Activated T-cell treated with anti-CD3 and anti-CD28 coated beads, Interleukin-2, amount 50 U/mL, for 4 hours (primary cell): ENCODE data around the gene VIPAS39. TPM values are rescaled to one million over a fixed set of nuclear protein-coding genes. Genes with fewer than 3 reads are reported as not detected.
"Not testable (repeated sequence)": the region's sequence is repeated elsewhere in the genome, so short reads cannot be mapped to it uniquely, and the experiment has no call there.

Experiments
- ATAC-seq, 2 donors: fragments of 200-7000 bp; cut with Tn5 transposase; one replicate each; pipeline ENCODE4 v1.10.0; 2021
- DNase-seq: peaks from one replicate; pipeline ENCODE4 v3.0.0-alpha.2; 2020
- H3K27me3 Mint-ChIP-seq: one replicate; pipeline ENCODE4 v1.8.0; 2021; ENCODE audit warnings: low read depth, mixed read lengths
- H3K36me3 Mint-ChIP-seq: one replicate; pipeline ENCODE4 v1.8.0; 2022; ENCODE audit warnings: mixed read lengths; ENCODE audit not compliant: insufficient read depth
- H3K4me1 Mint-ChIP-seq: one replicate; pipeline ENCODE4 v1.8.0; 2021; ENCODE audit warnings: low read depth, mixed read lengths
- H3K4me3 Mint-ChIP-seq: one replicate; pipeline ENCODE4 v1.8.0; 2021; ENCODE audit warnings: mild to moderate bottlenecking, moderate library complexity, mixed read lengths
- H3K9me3 Mint-ChIP-seq: one replicate; pipeline ENCODE4 v1.8.0; 2021; ENCODE audit warnings: mixed read lengths
- total RNA-seq, 3 donors: library from RNA; stranded (reverse); gene quantifications; one replicate each; pipeline ENCODE4 v1.2.1, GENCODE V29; 2021

The VIPAS39 gene
- total RNA-seq, 3 donors from 2014 or later, result 12.7 to 15.7 (median 13.9) TPM

DNA sequence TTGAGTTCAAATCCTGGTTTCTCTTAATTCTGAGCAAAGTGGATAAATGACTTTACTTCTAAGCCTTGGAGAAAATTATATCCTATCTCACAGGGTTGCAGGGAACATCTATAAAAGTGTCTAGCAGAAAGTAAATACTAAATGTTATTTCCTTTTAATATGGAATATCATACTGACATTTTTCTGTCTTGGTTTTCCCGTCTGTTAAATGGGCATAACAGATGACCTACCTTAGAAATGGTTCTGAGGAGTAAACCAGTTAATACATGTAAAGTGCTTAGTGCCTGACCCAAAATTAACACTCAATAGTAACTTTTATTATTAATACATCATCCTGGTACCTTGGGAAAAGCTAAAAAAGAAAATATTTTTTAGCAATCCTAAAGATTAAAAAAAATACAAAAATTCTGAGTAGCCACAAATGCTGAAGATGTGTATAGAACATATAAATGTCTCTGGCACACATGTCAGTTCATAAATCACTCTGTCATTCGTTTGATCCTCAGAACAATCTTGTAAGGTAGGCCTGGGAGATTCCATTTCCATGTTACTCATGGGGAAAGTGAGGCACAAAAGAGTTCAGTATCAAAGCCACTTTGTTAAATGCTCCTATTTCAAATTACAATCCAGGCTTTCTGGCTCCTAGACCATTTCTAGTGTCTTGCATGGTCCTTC, 1.3 kb downstream of the VIPAS39 start:
- peak overlapping the region; percentile 100 for H3K4me3 Mint-ChIP-seq

DNA sequence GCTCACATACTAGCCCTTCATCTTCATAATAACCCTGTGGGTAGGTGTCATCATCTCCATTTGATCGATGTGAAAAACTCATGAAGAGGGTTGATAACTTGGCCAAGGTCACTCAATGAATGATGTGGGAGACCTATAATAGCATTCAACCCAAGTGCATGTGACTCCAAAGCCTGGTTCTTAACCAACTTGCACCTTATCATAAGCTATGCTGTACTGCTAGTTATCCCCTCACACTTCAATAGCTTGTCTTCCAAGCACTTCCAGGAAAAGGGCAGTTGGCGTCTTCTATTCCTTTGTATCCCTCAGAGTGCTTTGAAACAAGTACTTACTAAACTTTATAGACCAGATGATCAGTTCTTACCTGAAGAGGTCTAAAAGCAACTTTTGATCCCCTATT, 15.2 kb downstream of the VIPAS39 start:
- H3K9me3 Mint-ChIP-seq, result no peaks in the 10 kb centered on the region
- H3K4me3 Mint-ChIP-seq, result no peak overlapping the region
- H3K36me3 Mint-ChIP-seq, result peaks cover 30% of the 10 kb centered on the region

More for the DNA sequence above, 1.3 kb downstream of the VIPAS39 start:
- H3K36me3 Mint-ChIP-seq, result peaks cover 32% of the 10 kb centered on the region
- no peaks in the 10 kb centered on the region for H3K9me3 Mint-ChIP-seq
- H3K4me1 Mint-ChIP-seq, result peaks cover 31% of the 10 kb centered on the region
- DNase-seq (no peak), ATAC-seq (no peak)
- H3K27me3 Mint-ChIP-seq, result no peaks in the 10 kb centered on the region

DNA sequence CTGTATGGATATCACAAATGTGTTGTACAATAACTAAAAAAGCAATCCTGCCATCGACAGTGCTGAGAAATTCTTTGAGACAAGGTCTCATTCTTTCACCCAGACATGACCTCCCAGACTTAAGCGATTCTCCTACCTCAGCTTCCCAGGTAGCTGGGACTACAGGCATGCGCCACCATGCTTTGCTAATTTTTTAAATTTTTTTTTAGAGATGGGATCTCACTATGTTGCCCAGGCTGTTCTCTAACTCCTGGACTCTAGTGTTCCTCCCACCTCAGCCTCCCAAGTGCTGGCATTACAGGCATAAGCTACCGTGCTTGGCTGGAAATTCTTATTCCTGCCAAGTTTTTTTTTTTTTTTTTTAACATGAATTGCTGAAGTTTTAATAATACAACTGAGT, 17.5 kb downstream of the VIPAS39 start:
- ATAC-seq (no peak), DNase-seq (no peak)
- Mint-ChIP-seq H3K4me3 (no peak overlapping the region), H3K27me3 (no peaks in the 10 kb centered on the region), H3K36me3 (peaks cover 38% of the 10 kb centered on the region), H3K4me1 (no peaks in the 10 kb centered on the region), H3K9me3 (no peaks in the 10 kb centered on the region)

More for the DNA sequence above, 15.2 kb downstream of the VIPAS39 start:
- DNase-seq (no peak), ATAC-seq (no peak)
- H3K4me1 Mint-ChIP-seq, result no peaks in the 10 kb centered on the region
- H3K27me3 Mint-ChIP-seq, result no peaks in the 10 kb centered on the region

DNA sequence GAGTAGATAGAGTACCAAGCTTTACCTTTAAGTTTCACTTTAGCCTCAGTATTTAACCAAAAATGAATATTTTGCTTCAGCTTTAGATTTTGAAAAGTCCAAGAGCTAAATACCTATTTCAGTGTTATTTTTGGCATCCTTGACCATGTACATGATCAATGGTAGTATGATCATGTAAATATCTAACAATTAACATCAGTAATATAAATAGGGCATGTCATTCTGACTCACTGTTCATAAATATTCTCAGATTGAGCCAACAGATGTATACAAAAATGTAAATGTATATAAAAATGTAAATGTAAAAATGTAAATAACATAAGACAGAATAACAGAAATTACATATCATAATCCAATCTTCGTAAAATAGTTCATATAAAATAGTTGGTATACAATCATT, 18.8 kb downstream of the VIPAS39 start:
- Mint-ChIP-seq H3K9me3 (no peaks in the 10 kb centered on the region), H3K36me3 (peaks cover 43% of the 10 kb centered on the region), H3K4me1 (no peaks in the 10 kb centered on the region), H3K27me3 (no peaks in the 10 kb centered on the region), H3K4me3 (no peak overlapping the region)
- DNase-seq (no peak), ATAC-seq (no peak)

DNA sequence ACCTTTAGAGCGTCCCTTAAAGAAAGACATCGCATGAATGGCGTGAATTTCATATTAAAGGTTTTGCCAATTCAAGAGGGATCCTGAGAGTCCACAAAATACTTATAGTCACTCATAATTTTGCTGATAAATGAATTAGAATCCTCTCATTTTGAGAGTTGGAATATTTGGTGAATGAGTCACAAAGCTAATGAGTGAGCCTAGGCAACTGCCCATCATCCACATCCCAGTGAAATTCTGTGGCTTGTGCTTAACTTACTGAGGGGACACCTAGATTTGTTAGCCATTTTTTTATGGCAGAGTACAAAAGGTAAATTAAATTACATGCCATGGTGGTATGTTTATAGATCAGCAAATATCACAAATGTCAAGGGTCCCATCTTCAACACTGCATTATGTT, 21.4 kb downstream of the VIPAS39 start:
- DNase-seq (no peak), ATAC-seq (no peak)
- Mint-ChIP-seq H3K4me3 (no peak overlapping the region), H3K4me1 (no peaks in the 10 kb centered on the region), H3K36me3 (peaks cover 32% of the 10 kb centered on the region), H3K9me3 (no peaks in the 10 kb centered on the region), H3K27me3 (no peaks in the 10 kb centered on the region)

DNA sequence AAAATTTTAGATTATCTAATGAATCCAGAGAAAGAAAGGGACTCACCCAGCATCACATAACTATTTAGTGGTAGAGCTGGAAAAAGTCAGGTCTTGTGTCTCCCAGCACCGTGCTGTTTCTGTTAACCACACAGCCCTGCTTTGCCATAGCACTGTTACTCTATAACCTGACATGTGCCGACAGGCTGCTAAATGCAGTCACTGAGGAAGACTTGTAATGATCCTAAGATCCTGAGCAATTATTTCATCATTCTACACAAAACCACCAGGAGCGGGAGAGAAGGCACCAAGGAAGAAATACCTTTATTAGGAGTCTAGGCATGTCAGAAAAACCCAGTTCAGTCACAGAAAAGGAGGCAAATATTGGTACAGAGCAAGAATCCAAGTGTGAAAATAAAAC, 31.0 kb downstream of the VIPAS39 start:
- H3K4me1 Mint-ChIP-seq, result no peaks in the 10 kb centered on the region
- DNase-seq (no peak), ATAC-seq (no peak)
- H3K4me3 Mint-ChIP-seq, result no peak overlapping the region
- H3K27me3 Mint-ChIP-seq, result no peaks in the 10 kb centered on the region
- H3K9me3 Mint-ChIP-seq, result peaks cover 7% of the 10 kb centered on the region
- H3K36me3 Mint-ChIP-seq, result peaks cover 85% of the 10 kb centered on the region

DNA sequence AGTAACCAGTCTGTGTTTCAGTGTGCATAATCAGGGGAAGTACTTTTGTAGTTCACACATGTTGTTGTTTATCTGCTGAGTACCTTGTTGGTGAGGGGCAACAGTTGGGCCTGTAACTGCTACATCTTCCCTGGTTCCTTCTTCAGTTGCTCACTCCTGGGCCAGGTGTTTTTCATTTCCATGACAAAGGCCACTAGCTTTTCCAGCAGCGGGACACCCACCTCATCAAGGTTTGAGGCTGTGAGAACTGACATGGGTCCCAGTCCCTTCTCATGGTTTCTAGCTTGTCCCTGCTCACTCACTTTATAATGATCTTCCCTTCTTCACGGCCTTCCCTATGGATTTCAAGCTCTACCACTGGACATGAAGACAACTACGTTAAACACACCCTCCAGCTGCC, 32.5 kb downstream of the VIPAS39 start:
- Mint-ChIP-seq H3K27me3 (no peaks in the 10 kb centered on the region), H3K9me3 (peaks cover 10% of the 10 kb centered on the region), H3K4me3 (no peak overlapping the region), H3K4me1 (no peaks in the 10 kb centered on the region), H3K36me3 (peaks cover 80% of the 10 kb centered on the region)
- no peak for DNase-seq
- ATAC-seq, result no peak

DNA sequence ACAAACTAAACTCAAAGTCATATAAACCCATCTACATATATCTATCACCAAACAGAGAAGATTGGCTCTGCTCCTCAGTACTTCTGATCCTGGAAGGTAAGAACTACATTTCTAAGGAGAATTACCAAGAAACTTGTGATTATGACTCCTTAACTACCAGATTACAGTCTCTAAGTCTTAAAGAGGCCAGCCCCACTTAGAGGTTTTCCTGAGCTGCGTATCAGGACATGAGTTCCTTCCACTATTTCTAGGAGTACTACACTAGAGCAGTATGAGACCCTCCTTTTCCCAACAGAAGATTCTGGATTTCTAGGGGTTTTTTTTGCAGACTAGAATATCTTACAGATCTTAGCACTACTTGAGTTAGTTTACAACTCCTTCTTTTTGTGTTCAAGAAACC, 34.0 kb downstream of the VIPAS39 start, which contains the start of gene NOXRED1:
Gene NOXRED1, minus strand, starts transcription at position 101 of the 400 bp plus-strand sequence. CDS start 634 bp downstream, outside the sequence.
- H3K9me3 Mint-ChIP-seq, result peaks cover 17% of the 10 kb centered on the region
- no peaks in the 10 kb centered on the region for H3K27me3 Mint-ChIP-seq
- peaks cover 69% of the 10 kb centered on the region for H3K36me3 Mint-ChIP-seq
- ATAC-seq, result no peak
- no peaks in the 10 kb centered on the region for H3K4me1 Mint-ChIP-seq
- no peak within 1 kb of the TSS for H3K4me3 Mint-ChIP-seq
- no peak for DNase-seq

DNA sequence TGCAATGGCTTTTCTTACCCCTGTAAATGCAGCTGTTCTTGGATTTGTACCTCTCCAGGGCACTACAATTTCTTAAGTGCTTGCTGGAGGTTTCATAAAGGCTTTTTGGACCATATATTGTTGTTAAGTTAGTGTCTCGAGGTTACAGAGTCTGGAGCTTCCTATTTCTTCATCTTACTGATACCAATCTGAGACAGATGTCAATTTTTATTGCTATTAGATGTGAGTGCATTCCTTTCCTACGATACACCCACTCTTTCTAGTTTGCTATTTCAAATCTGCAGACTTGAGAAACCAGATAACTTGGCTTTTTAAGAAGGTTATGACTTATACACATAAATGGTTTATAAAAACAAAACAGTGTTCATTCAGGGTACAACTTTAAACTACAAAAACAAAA, 36.2 kb downstream of the VIPAS39 start:
- ATAC-seq (no peak), DNase-seq (no peak)
- Mint-ChIP-seq H3K4me1 (no peaks in the 10 kb centered on the region), H3K9me3 (peaks cover 27% of the 10 kb centered on the region), H3K36me3 (peaks cover 47% of the 10 kb centered on the region), H3K27me3 (no peaks in the 10 kb centered on the region), H3K4me3 (no peak overlapping the region)

DNA sequence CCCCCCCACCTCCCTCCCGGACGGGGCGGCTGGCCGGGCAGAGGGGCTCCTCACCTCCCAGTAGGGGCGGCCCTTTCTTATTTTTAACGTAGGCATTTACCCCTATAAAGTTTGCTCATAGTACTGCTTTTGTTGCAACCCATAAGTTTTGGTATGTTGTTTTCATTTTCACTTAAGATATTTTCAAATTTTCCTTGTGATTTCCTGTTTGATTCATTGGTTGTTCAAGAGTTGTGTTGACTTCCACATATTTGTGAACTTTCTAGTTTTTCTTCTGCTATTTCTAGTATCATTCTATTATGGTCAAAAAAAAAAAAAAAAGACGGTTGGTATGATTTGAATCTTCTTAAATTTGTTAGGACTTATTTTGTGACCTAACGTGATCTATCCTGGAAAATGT, 40.6 kb downstream of the VIPAS39 start:
- ATAC-seq (no peak), DNase-seq (no peak)
- peaks cover 23% of the 10 kb centered on the region for H3K9me3 Mint-ChIP-seq
- no peaks in the 10 kb centered on the region for H3K4me1 Mint-ChIP-seq
- peaks cover 10% of the 10 kb centered on the region for H3K36me3 Mint-ChIP-seq
- no peaks in the 10 kb centered on the region for H3K27me3 Mint-ChIP-seq
- H3K4me3 Mint-ChIP-seq, result no peak overlapping the region

DNA sequence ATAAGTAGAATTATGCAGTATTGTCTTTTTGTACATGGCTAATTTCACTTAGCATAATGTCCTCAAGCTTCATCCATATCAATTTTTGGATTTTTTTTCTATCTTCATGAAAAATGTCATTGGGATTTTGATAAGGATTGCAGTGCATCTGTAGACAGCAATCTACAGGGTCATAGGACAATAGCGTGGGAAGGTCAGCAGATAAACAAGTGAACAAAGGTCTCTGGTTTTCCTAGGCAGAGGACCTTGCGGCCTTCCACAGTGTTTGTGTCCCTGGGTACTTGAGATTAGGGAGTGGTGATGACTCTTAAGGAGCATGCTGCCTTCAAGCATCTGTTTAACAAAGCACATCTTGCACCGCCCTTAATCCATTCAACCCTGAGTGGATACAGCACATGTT, 41.3 kb downstream of the VIPAS39 start:
- not testable (repeated sequence) for ATAC-seq, H3K27me3 Mint-ChIP-seq

DNA sequence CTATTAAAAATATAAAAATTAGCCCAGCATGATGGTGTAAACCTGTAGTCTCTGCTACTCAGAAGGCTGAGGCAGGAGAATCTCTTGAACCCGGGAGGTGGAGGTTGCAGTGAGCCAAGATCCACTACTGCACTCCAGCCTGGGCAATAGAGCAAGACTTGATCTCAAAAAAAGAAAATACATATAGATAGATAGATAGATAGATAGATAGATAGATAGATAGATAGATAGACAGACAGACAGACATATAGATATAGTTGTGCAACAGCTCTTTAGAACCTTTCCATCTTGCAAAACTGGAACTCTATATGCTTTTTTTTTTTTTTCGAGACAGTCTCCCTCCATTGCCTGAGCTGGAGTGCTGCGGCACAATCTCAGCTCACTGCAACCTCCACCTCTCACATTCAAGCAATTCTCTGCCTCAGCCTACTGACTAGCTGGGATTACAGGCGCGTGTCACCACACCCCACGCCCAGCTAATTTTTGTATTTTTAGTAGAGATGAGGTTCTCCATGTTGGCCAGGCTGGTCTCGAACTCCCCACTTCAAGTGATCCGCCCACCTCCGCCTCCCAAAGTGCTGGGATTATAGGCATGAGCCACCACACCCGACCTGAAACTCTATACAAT, 41.9 kb downstream of the VIPAS39 start:
- DNase-seq, H3K36me3 Mint-ChIP-seq, H3K27me3 Mint-ChIP-seq, H3K4me3 Mint-ChIP-seq, ATAC-seq, H3K4me1 Mint-ChIP-seq: not testable (repeated sequence)
- peaks cover 21% of the 10 kb centered on the region for H3K9me3 Mint-ChIP-seq

More for the DNA sequence above, 41.3 kb downstream of the VIPAS39 start:
- H3K4me3 Mint-ChIP-seq, DNase-seq, H3K36me3 Mint-ChIP-seq, H3K4me1 Mint-ChIP-seq: not testable (repeated sequence)
- H3K9me3 Mint-ChIP-seq, result peaks cover 21% of the 10 kb centered on the region

DNA sequence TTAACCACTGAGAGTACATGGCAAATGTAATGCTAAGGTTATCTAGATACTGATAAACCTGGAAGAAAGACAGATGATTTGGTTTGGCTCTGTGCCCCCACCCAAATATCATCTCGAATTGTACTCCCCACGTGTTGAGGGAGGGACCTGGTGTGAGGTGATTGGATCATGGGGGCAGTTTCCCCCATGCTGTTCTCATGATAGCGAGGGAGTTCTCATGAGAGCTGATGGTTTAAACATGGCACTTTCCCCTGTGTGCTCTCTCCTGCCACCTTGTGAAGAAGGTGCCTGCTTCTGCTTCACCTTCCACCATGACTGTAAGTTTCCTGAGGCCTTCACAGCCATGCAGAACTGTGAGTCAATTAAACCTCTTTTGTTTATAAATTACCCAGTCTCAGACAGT, 48.3 kb downstream of the VIPAS39 start:
- Mint-ChIP-seq H3K9me3 (no peaks in the 10 kb centered on the region), H3K4me3 (no peak overlapping the region), H3K36me3 (peaks cover 3% of the 10 kb centered on the region), H3K4me1 (peaks cover 10% of the 10 kb centered on the region), H3K27me3 (no peaks in the 10 kb centered on the region)
- no peak for DNase-seq
- no peak for ATAC-seq

DNA sequence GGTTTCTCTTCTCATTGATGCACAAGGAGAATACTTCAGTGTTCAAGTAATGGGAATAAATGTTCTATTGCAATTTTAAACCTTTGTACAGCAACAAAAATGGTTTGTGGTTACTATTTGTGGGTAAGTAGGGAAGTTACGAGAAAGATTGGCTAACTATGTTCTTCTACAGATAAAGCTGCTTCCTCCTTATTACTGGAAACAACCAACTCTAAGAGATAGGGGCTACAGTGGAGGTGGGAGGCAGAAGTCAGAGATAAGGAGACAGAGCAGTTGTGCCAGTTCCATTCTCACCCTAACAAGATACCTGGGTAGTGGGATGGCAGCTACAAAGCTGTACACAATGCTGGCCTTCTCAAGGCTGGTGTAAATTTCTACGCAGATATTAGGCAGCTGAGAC, 50.2 kb downstream of the VIPAS39 start:
- ATAC-seq (no peak), DNase-seq (no peak)
- Mint-ChIP-seq H3K27me3 (no peaks in the 10 kb centered on the region), H3K4me3 (no peak overlapping the region), H3K4me1 (peaks cover 10% of the 10 kb centered on the region), H3K36me3 (peaks cover 3% of the 10 kb centered on the region), H3K9me3 (no peaks in the 10 kb centered on the region)

DNA sequence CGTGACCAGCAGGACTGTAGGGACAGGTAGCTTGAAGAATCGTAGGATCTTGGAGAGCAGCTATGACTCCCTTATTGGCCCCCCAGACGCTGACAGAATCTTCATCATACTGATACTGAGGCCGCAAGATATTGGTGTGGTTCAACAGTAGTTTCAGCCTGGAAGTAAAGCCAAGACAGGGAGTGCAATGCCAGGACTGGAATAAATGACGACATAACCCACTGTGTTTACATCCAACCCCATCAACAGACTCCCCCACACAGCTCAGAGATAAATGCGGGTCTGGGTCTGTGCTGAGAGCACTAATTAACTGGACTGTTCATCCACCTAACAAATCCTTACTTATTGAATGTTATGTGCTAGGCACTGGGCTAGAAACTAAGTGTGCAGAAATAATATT, 50.7 kb downstream of the VIPAS39 start:
- no peak overlapping the region for H3K4me3 Mint-ChIP-seq

More for the DNA sequence above, 50.7 kb downstream of the VIPAS39 start:
- DNase-seq (no peak), ATAC-seq (no peak)
- H3K4me1 Mint-ChIP-seq, result peaks cover 10% of the 10 kb centered on the region
- H3K9me3 Mint-ChIP-seq, result no peaks in the 10 kb centered on the region
- H3K27me3 Mint-ChIP-seq, result no peaks in the 10 kb centered on the region
- H3K36me3 Mint-ChIP-seq, result peaks cover 3% of the 10 kb centered on the region
